Prostate gland (tissue), 2 donors: ENCODE data around the gene TMPRSS12.

Source experiments
- CTCF ChIP-seq, 4 experiments: fragments of 200-600 bp in 2 of 4; fragments of 450-650 bp in 2 of 4; sonication (generic) in 2 of 4; IDR thresholded peaks; 1 replicate in 3 of 4; 2 replicates in 1 of 4; pipeline ENCODE4 v1.5.1; 2016 to 2019; ENCODE audit warnings: antibody characterized with exemption in 4 of 4, mild to moderate bottlenecking in 2 of 4, moderate library complexity in 2 of 4
- POLR2A ChIP-seq: fragments of 450-650 bp; IDR thresholded peaks from one replicate; pipeline ENCODE4 v1.6.1; 2016; ENCODE audit warnings: antibody characterized with exemption, mild to moderate bottlenecking

- no peak for TF ChIP-seq CTCF (IDR thresholded peaks at IDR 0.05)
- TF ChIP-seq POLR2A: no peak
These were observed 1.8 kb upstream of the TMPRSS12 start for GRCh38 chr12:50840809-50841487.
